Activated CD4-positive, alpha-beta T cell treated with anti-CD3 and anti-CD28 coated beads for 36 hours (primary cell): ENCODE results near the gene NINJ2. TPM values are rescaled to one million over a fixed set of nuclear protein-coding genes. Genes with fewer than 3 reads are reported as not detected.
"Not testable (repeated sequence)": the region's sequence is repeated elsewhere in the genome, so short reads cannot be mapped to it uniquely, and the experiment has no call there.

Experiments
- ATAC-seq: fragments of 200-7000 bp; cut with Tn5 transposase; one replicate; pipeline ENCODE4 v1.10.0; 2021; ENCODE audit warnings: mild to moderate bottlenecking, moderate library complexity
- CTCF ChIA-PET: fragments of 350-600 bp; sonication (Branson Sonifier 250); formaldehyde crosslinking; loops from one replicate; lab custom pipeline; 2021; ENCODE audit warnings: antibody characterized with exemption; lab: Charles Lee
- POLR2A ChIA-PET: fragments of 350-600 bp; sonication (Branson Sonifier 250); formaldehyde crosslinking; loops from one replicate; lab custom pipeline; 2021; ENCODE audit warnings: antibody characterized with exemption, inconsistent platforms; lab: Charles Lee
- DNase-seq: peaks from one replicate; pipeline ENCODE4 v3.0.0-alpha.2; 2020
- H3K27ac Mint-ChIP-seq: one replicate; pipeline ENCODE4 v1.8.0; 2021; ENCODE audit warnings: mixed read lengths
- H3K27me3 Mint-ChIP-seq: one replicate; pipeline ENCODE4 v1.8.0; 2021; ENCODE audit warnings: mixed read lengths
- H3K36me3 Mint-ChIP-seq: one replicate; pipeline ENCODE4 v1.8.0; 2021; ENCODE audit warnings: low read depth, mixed read lengths
- H3K4me1 Mint-ChIP-seq: one replicate; pipeline ENCODE4 v1.8.0; 2021; ENCODE audit warnings: mixed read lengths
- H3K4me3 Mint-ChIP-seq: one replicate; pipeline ENCODE4 v1.8.0; 2021; ENCODE audit warnings: mild to moderate bottlenecking, moderate library complexity, mixed read lengths
- H3K9me3 Mint-ChIP-seq: one replicate; pipeline ENCODE4 v1.8.0; 2021; ENCODE audit warnings: low read depth, mixed read lengths
- intact Hi-C, 2 experiments: fragments of 100-400 bp; cut with DNase I in 1 of 2; cut with micrococcal nuclease in 1 of 2; formaldehyde crosslinking; loops; one replicate each; pipeline versions ENCODE4 v1.14.2 to v1.15.1; 2022 to 2024; cut with DNase I, micrococcal nuclease
- total RNA-seq, 2 experiments: library from RNA; stranded (reverse); gene quantifications; one replicate each; pipeline ENCODE4 v1.2.3, GENCODE V29; 2021

Gene NINJ2
- total RNA-seq, 2 experiments from 2014 or later = 3.5 to 5.7 TPM

DNA sequence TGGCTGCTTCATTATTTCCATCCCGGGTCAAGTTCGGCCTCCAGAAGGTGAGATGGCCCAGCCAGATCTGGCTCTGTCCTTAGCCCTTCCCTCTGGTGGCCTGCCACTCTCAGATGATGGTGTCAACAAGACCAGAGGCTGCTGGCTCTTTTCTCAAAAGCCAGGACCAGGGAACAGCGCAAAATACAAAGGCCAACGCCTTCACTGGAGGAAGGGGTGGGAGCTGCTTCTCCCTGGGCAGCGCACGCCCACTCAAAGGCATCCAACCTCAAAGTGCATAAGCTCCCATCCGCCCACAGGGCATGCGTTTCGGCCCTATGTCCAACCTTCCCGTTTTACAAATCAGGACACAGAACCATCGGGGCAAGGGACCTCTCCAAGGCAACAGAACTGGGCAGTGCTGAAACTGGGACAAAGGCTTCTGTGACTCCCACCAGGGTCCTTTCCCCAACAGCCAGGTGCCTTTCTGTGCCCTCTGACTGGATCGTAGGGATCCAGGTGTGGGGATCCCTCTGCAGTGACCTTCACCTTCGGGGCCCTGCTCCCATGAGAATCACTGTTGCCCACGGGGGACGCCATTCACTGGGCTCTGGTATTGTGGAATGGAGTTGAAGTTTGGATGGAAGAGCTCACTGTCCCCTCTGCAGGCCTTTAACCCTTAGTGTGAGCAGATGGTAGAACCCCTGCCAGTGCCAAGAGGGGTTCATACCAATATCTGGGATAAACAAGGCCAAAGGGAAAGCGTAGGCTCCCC, 76.8 kb downstream of the NINJ2 start:
- ATAC-seq (no peak), DNase-seq (no peak)
- H3K27me3 Mint-ChIP-seq = no peaks in the 10 kb centered on the region
- no peak overlapping the region for H3K4me3 Mint-ChIP-seq
- intact Hi-C loops = no loop called here
- peaks cover 2% of the 10 kb centered on the region for H3K36me3 Mint-ChIP-seq
- POLR2A ChIA-PET = no interaction called here
- H3K9me3 Mint-ChIP-seq = no peaks in the 10 kb centered on the region
- H3K4me1 Mint-ChIP-seq = no peaks in the 10 kb centered on the region
- CTCF ChIA-PET = no interaction called here
- no peak overlapping the region for H3K27ac Mint-ChIP-seq

DNA sequence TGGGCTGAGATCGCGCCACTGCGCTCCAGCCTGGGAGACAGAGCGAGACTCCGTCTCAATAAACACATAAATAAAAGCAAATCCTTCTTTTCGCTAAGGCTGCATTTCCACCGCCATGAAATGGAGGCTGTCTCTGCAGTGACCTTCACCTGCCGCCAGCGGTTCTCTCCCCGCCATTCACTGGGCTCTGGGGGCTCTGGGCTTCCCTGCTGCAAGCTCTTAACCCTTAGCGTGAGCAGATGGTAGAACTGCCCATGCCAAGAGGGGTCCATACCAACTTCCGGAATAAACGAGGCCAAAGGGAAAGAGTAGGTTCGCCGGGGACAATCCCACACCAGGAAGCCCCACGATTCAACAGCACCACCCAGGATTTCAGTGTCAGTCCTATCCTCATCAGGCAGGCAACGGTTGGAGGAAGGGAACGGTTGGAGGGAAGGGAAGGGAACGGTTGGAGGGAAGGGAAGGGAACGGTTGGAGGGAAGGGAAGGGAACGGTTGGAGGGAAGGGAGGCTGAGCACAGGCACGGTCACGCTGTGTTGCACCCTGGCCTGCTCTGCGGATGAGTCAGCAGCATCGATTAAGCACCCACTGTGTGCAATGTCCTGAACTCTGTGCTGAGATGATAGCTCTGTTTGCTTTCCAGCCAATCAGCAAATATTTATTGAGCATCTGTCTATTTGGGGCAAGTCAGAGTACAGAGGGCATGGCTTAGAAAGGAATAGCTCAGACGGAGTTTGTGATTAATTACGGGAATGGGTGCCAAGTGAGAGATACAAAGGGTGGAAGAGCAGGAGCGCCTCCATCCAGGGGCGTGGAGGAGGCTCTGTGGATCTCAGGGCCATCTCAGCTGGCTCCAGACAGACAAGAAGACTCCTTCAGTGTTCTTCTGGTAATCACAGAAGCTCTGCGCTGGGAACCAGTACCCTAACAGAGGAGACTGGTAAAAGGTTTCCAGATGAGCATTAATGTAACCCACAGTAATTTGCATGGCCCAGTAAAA, 77.9 kb downstream of the NINJ2 start:
- DNase-seq (no peak), ATAC-seq (no peak)
- Mint-ChIP-seq H3K4me3 (no peak overlapping the region), H3K27ac (no peak overlapping the region), H3K4me1 (no peaks in the 10 kb centered on the region), H3K9me3 (no peaks in the 10 kb centered on the region), H3K27me3 (no peaks in the 10 kb centered on the region), H3K36me3 (peaks cover 2% of the 10 kb centered on the region)
- intact Hi-C loops = no loop called here
- ChIA-PET POLR2A (no interaction called here), CTCF (no interaction called here)

DNA sequence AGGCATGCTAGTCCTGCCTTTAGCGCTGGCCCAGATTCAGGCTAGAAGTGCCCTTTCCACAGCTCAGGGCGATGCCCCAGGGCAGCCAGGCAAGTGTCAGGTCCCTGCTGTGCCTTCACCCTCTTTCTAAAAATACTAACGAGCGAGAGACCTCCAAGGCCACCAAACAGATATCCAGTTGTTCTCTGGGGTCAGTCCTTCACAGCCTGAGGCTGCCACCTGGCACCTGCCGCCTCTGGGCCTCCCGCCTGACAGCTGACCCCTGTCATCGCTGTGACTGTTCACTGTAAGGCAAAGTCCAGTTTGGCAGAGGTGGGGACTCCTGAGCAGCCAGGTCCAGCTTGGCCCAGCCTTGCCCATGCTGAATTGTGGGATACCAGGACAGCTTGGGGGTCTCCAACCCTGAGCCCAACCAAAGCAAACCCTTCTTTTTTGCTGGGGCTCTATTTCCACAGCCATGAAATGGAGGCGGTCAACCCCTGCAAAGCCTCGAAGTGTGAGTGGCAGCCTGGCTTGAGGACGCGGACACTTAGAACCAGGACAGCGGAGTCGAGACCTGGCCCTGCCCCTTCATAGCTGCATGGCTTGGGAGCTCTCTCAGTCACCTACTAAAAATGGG, 79.9 kb downstream of the NINJ2 start:
- intact Hi-C loops = no loop called here
- H3K4me3 Mint-ChIP-seq = no peak overlapping the region
- H3K4me1 Mint-ChIP-seq = no peaks in the 10 kb centered on the region
- H3K36me3 Mint-ChIP-seq = peaks cover 2% of the 10 kb centered on the region
- DNase-seq = no peak
- no peak overlapping the region for H3K27ac Mint-ChIP-seq
- no peaks in the 10 kb centered on the region for H3K9me3 Mint-ChIP-seq
- H3K27me3 Mint-ChIP-seq = no peaks in the 10 kb centered on the region
- POLR2A ChIA-PET = no interaction called here
- CTCF ChIA-PET = interaction anchor here (0.6 to 1.2 kb wide), 3 partner anchors 13 to 80 kb away, joined by 3 to 5 read pairs (median 3); partner anchors contain the start of gene NINJ2
- no peak for ATAC-seq

DNA sequence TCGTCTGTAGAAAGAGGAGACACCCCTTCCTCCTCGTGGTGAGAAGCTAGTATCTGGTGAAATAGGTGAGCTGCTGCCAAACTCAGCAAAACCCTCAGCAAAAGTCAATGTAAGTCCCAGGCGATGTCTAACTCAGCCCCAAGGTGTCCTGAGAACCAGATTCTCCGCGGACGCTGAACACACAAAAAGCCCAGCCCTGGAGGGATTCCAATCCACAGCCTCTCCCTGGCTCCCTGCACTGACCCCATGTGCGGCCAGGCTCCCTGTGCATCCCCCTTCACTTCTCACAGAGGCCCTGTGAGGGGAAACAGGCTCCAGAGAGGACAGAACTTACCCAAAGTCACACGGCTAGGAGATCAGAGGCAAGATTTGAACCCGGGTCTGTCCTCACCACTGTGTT, 81.5 kb downstream of the NINJ2 start:
- H3K9me3 Mint-ChIP-seq = no peaks in the 10 kb centered on the region
- no peak for ATAC-seq
- ChIA-PET POLR2A (no interaction called here), CTCF (no interaction called here)
- H3K27ac Mint-ChIP-seq = no peak overlapping the region
- no peak for DNase-seq
- H3K27me3 Mint-ChIP-seq = no peaks in the 10 kb centered on the region
- H3K4me3 Mint-ChIP-seq = no peak overlapping the region
- peaks cover 3% of the 10 kb centered on the region for H3K4me1 Mint-ChIP-seq
- peaks cover 2% of the 10 kb centered on the region for H3K36me3 Mint-ChIP-seq
- intact Hi-C loops = no loop called here

DNA sequence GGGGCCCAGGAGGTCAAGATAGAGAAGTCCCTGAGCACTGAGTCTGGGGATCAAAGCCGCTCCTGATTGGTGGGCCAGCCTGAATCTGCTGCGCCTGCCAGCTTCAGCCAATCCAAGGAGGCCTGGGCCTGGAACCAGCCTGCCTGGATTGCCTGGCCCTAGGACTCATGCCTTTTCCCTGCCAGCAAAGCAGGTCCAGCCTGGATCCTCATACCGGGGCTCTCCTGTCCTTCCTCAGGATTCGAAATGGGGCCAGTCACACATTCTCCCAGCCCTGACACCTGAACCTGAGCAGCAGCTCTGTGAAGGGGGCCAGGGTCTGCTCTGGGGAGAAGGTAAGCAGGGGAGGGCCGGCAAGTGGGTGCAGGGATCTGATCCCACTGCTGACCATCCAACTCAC, 81.9 kb downstream of the NINJ2 start:
- intact Hi-C loops = no loop called here
- CTCF ChIA-PET = no interaction called here
- H3K27me3 Mint-ChIP-seq = no peaks in the 10 kb centered on the region
- no peak overlapping the region for H3K27ac Mint-ChIP-seq
- H3K4me3 Mint-ChIP-seq = no peak overlapping the region
- H3K36me3 Mint-ChIP-seq = peaks cover 2% of the 10 kb centered on the region
- DNase-seq = no peak
- no peaks in the 10 kb centered on the region for H3K9me3 Mint-ChIP-seq
- no peak for ATAC-seq
- POLR2A ChIA-PET = no interaction called here
- H3K4me1 Mint-ChIP-seq = peaks cover 7% of the 10 kb centered on the region

DNA sequence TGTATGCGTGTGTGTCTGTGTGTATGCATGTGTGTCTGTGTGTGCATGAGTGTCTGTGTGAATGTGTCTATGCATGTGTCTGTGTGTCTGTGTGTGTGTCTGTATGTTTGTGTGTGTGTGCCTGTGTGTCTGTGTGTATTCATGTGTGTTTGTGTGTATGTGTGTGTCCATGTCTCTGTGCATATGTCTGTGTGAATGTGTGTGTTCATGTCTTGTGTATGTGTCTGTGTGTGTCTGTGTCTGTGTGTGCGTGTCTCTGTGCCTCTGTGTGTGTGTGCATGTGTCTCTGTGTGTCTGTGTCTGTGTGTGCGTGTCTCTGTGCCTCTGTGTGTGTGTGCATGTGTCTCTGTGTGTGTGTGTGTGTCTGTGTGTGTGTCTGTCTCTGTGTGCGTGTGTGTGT, 82.4 kb downstream of the NINJ2 start:
- Mint-ChIP-seq H3K27me3 (no peaks in the 10 kb centered on the region), H3K9me3 (no peaks in the 10 kb centered on the region), H3K4me3 (no peak overlapping the region), H3K27ac (no peak overlapping the region), H3K36me3 (peaks cover 2% of the 10 kb centered on the region), H3K4me1 (peaks cover 11% of the 10 kb centered on the region)
- DNase-seq (no peak), ATAC-seq (no peak)
- intact Hi-C loops = no loop called here
- ChIA-PET POLR2A (no interaction called here), CTCF (no interaction called here)

DNA sequence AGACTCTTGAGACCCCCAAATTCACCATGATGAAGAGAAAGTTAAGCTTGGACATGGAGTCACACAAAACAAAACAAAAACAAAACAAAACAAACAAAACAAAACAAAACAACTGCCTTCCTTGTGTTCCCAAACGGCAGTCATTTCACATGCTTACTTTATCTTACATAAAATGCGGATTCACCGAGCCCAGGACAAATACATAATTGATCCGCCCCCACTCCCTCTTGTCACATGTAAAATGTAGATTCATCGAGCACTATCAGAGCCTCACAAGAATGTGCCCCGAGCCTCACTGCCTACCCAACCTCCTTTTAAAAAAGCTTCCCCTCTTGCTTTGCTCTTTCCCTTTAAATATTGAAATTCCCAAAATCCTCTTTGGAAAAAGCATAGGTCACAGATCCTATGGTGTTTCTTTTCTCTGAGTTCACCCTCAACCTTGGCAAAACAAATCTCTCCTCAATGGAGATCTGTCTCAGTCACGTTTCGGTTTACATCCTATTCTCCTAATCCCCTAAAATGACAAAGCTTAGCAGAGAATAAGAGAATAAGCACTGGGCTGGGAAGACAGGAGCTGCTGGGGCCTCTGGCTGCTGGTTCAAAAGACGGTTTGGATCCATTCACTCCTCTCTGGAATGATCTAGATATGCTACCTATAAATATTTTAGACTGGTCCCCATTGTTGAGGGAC, 83.7 kb downstream of the NINJ2 start:
- Mint-ChIP-seq H3K9me3 (no peaks in the 10 kb centered on the region), H3K27ac (no peak overlapping the region), H3K27me3 (no peaks in the 10 kb centered on the region), H3K4me1 (peaks cover 24% of the 10 kb centered on the region), H3K36me3 (peaks cover 2% of the 10 kb centered on the region), H3K4me3 (no peak overlapping the region)
- intact Hi-C loops = no loop called here
- DNase-seq (no peak), ATAC-seq (no peak)
- ChIA-PET CTCF (interaction anchor here (0.6 to 1.8 kb wide), 5 partner anchors 16 to 235 kb away, joined by 3 to 5 read pairs (median 5); no protein-coding TSS in a partner anchor), POLR2A (no interaction called here)

DNA sequence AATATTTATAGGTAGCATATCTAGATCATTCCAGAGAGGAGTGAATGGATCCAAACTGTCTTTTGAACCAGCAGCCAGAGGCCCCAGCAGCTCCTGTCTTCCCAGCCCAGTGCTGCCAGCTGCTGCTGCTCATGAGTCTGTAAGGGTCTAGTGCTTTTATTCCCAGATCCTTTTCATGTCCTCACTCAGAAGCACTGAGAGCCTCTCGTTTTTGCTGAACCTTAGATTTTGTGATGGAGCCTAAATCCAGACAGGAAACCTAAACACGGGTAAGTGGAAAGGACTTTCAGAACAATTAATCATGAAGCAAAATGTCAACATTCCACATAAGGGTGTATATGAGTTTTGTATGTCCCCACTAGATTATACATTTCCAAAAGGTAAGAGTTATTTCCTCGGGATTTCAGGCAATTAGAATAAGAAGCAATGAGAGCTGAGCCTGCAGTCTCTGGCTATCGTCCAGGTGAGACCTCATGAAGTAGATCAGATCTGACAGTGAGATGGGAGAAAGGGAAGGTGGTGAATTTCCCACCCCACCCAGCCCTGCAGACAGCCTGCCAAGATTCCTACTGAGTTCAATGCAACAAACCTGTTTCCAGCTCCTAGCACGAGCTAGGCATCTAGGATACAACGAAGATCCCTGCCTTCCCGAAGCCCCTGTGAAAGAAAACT, 84.4 kb downstream of the NINJ2 start:
- peaks cover 2% of the 10 kb centered on the region for H3K36me3 Mint-ChIP-seq
- ChIA-PET POLR2A (interaction anchor here (0.5 kb wide), 1 partner anchor 107 kb away, joined by 3 read pairs; no protein-coding TSS in a partner anchor), CTCF (interaction anchor here (0.8 to 1.8 kb wide), 5 partner anchors 15 to 236 kb away, joined by 4 to 6 read pairs (median 5); no protein-coding TSS in a partner anchor)
- no peaks in the 10 kb centered on the region for H3K27me3 Mint-ChIP-seq
- H3K27ac Mint-ChIP-seq = no peak overlapping the region
- ATAC-seq (no peak), DNase-seq (no peak)
- intact Hi-C loops = no loop called here
- H3K9me3 Mint-ChIP-seq = no peaks in the 10 kb centered on the region
- H3K4me1 Mint-ChIP-seq = peaks cover 26% of the 10 kb centered on the region
- no peak overlapping the region for H3K4me3 Mint-ChIP-seq

DNA sequence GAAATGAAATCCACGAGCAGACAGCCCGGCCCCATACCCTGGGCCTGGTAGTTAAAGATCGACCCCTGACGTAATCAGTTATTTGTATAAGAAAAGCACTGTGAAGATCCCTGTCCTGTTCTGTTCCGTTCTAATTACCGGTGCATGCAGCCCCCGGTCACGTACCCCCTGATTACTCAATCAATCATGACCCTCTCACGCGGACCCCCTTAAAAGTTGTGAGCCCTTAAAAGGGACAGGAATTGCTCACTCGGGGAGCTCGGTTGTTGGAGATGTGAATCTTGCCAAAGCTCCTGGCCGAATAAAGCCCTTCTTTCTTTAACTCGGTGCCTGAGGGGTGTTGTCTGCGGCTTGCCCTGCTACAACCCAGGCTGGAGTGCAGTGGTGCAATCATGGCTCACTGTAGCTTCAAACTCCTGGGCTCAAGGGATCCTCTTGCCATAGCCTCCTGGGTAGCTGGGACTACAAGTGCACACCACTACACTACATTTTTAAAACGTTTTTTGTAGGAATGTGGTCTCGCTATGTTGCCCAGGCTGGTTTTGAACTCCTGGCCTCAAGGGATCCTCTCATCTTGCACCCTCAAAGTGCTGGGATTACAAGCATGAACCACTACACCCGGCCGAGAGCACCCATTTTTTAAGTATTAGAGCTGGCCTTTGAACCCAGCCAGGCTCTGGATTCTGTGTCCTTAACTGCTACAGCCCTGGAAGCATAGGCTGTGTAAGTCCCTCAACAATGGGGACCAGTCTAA, 85.1 kb downstream of the NINJ2 start:
- H3K4me1 Mint-ChIP-seq = peaks cover 28% of the 10 kb centered on the region
- H3K27me3 Mint-ChIP-seq, H3K36me3 Mint-ChIP-seq, H3K4me3 Mint-ChIP-seq, ATAC-seq, H3K9me3 Mint-ChIP-seq, H3K27ac Mint-ChIP-seq, DNase-seq: not testable (repeated sequence)
- POLR2A ChIA-PET = interaction anchor here (0.5 to 0.6 kb wide), 2 partner anchors 55 to 108 kb away, joined by 3 to 4 read pairs; no protein-coding TSS in a partner anchor
- intact Hi-C loops = loop anchor here (2.0 kb wide), 3 partner anchors 53 to 173 kb away; no protein-coding TSS in a partner anchor
- CTCF ChIA-PET = interaction anchor here (0.8 to 4.2 kb wide), 5 partner anchors 14 to 236 kb away, joined by 4 to 30 read pairs (median 5); no protein-coding TSS in a partner anchor
